ENCODE results near the gene CDH23. TPM values are rescaled to one million over a fixed set of nuclear protein-coding genes. Genes with fewer than 3 reads are reported as not detected.

CDH23 gene
- total RNA-seq, 2 donors from 2014 or later: 3.9 to 4.4 TPM

DNA sequence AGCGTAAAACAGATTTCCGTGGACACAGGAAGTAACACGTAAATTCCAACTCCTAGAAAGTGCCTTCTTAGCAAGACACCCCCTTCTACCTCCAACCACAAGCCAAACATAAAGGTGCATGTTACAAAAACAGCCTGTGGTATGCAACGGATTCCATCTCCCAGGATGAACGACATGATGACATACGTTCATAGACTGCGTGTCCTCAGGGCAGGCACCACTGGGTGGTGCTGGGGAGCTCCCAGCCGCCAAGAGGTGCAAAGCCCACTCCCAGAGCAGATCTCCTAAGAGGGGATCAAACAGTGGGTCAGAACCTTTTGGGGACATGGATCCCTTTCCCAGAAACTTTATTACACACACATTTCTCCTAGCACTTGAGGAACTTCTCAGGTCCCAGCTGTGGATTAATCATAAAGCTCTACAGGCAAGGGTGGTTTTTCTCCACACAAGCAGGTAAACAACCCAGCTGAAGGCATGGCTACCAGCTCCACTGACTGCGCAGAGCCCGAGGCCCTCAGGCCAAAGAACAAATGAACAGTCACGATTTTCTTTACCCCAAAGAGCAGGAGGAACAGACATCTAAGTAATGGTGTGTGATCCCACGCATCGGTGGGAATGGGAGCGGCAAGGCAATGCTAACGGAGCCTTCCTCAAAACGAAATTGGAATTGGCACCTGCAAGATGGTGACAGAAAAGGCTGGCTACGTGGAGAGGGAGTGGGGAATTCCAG is 440.5 kb downstream of the CDH23 start:
- H3K27ac ChIP-seq: peak overlapping the region; percentile 78 to 82
- H3K36me3 ChIP-seq: peaks cover 17% of the 10 kb centered on the region
- H3K9me3 ChIP-seq: no peaks in the 10 kb centered on the region
- H3K4me1 ChIP-seq: peaks cover 0 to 85% of the 10 kb centered on the region in 2 donors
- TF ChIP-seq, protein P1, sequence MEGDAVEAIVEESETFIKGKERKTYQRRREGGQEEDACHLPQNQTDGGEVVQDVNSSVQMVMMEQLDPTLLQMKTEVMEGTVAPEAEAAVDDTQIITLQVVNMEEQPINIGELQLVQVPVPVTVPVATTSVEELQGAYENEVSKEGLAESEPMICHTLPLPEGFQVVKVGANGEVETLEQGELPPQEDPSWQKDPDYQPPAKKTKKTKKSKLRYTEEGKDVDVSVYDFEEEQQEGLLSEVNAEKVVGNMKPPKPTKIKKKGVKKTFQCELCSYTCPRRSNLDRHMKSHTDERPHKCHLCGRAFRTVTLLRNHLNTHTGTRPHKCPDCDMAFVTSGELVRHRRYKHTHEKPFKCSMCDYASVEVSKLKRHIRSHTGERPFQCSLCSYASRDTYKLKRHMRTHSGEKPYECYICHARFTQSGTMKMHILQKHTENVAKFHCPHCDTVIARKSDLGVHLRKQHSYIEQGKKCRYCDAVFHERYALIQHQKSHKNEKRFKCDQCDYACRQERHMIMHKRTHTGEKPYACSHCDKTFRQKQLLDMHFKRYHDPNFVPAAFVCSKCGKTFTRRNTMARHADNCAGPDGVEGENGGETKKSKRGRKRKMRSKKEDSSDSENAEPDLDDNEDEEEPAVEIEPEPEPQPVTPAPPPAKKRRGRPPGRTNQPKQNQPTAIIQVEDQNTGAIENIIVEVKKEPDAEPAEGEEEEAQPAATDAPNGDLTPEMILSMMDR (IDR thresholded peaks at IDR 0.05): peak in 1 of 2 donors; percentile 59
- no peaks in the 10 kb centered on the region for H3K27me3 ChIP-seq
- H3K4me3 ChIP-seq: no peak overlapping the region
- no peak for DNase-seq (ENCODE audit: low spot score)

DNA sequence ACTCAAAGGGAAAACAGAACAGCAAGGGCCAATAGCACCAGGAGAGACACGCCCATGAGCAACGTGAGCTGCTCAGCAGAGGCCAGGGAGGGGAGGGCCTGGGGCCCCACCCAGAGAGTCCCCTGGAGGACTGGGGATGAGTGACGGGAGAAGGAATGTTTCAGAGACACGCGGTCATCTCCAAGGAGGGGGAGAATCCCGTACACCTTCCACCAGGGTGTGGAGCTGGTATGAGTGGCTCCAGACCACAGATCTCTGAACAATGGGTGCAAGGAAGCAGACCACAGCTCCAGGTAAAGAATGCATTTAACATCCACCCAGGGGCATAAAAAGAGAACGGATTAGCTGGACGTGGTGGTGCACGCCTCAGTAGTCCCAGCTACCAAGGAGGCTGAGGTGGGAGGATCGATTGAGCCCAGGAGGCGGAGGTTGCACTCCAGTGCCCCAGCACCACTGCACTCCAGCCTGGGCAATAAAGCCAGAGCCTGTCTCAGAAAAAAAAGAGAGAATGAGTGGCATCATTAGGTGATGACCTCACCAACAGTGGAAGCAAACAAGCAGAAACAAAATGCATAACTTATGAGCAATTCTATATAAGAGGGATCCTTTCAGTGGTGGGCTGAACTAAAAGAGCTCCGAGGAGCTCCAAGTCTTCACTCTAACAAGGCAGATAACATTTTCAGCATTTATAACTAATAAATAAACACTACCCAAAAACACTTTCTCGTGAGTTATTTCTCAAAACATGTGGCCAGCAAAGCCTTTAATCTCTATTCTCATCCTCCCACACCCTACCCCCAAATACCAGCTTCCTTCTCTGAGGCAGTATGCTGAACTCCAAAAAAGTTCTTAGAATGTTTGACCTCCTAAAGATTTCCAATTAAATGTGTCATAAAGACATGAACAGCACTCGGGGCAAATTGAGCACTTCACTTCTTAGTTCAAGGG is 441.8 kb downstream of the CDH23 start:
- H3K36me3 ChIP-seq: peaks cover 7% of the 10 kb centered on the region
- peaks cover 0 to 92% of the 10 kb centered on the region in 2 donors for H3K4me1 ChIP-seq
- H3K9me3 ChIP-seq: no peaks in the 10 kb centered on the region
- TF ChIP-seq, protein P1 (IDR thresholded peaks at IDR 0.05): no peak
- no peak for DNase-seq (ENCODE audit: low spot score)
- no peaks in the 10 kb centered on the region for H3K27me3 ChIP-seq
- peak overlapping the region; percentile 78 to 82 for H3K27ac ChIP-seq
- no peak overlapping the region for H3K4me3 ChIP-seq

DNA sequence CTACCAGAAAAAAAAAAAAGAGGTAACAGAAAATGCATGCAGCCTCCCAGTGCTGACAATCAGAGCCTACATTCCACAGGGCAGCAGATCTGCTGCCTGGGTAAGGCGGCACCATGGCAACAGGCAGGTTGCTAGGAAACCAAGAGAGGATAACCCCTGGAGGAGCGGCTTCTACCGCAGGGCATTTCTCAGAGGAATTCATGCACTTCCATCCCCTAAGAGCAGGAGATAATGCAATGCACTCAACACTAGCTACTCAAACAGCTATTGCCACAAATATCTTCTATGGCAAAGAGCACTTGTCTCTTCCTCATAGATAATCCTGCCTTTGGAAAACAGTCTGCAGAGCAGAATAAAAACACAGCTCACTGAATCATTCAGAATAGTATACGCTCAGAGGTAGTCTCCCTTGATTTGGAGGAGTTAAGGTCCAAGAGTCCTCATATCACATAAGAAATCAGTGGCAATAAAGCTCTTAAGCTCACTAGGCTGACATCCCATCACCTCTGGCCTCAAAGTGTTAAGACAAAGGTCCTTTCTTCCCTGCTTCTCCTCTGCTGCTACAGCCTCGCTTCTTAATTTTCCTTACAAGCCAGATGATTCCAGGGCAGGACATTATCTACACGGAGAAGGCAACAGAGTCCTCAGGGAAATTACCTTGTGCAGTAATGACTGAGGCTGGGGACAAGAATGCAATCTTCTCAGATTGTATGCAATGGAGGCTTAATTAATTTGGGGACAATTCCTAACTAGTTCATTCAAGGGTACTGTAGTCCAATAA is 443.6 kb downstream of the CDH23 start:
- no peak overlapping the region for H3K4me3 ChIP-seq
- H3K4me1 ChIP-seq: peaks cover 0 to 85% of the 10 kb centered on the region in 2 donors
- H3K36me3 ChIP-seq: no peaks in the 10 kb centered on the region
- TF ChIP-seq, protein P1 (IDR thresholded peaks at IDR 0.05): no peak
- no peaks in the 10 kb centered on the region for H3K27me3 ChIP-seq
- no peak for DNase-seq (ENCODE audit: low spot score)
- no peaks in the 10 kb centered on the region for H3K9me3 ChIP-seq
- peak overlapping the region in 1 of 2 donors; percentile 12 for H3K27ac ChIP-seq

DNA sequence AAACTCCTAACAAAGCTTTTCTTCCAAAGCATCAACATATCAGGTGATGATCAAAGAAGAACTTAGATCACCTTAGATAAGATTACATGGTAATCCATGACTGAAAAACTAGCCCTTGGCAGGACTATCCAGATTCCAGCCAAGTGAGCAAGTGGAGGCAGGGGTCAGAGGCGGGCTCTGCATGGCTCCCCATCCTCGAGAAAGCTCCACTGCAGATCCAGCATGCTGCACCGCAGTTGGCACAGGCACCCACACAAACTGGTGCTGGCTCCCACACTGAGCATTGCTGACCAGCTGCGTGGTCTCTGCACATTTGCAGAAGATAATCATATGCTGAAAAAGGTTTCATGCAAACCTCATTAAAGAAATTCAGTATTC is 444.2 kb downstream of the CDH23 start:
- Histone ChIP-seq H3K9me3 (no peaks in the 10 kb centered on the region), H3K27me3 (no peaks in the 10 kb centered on the region), H3K36me3 (no peaks in the 10 kb centered on the region), H3K4me3 (no peak overlapping the region), H3K27ac (no peak overlapping the region), H3K4me1 (peaks cover 0 to 85% of the 10 kb centered on the region in 2 donors)
- no peak for DNase-seq (ENCODE audit: low spot score)
- TF ChIP-seq, protein P1 (IDR thresholded peaks at IDR 0.05): no peak

DNA sequence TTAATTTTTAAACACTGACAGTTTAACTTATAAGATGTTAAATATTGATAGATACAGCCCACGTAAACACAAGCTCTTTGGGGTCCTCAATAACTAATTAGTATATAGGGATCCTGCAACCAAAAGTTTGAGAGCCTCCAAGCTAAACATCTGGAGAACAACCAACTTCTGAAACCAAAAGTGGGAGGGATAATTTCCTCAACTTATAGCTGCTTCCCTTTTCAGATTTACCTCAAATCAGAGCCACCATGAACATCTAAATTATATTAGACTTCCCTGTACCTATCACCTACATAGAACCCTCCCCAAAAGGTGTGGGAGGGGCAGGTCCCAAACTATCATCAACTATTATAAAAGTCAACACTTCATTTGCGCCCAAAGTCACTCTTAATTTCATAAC is 445.7 kb downstream of the CDH23 start:
- TF ChIP-seq, protein P1 (IDR thresholded peaks at IDR 0.05): no peak
- Histone ChIP-seq H3K4me3 (no peak overlapping the region), H3K27me3 (no peaks in the 10 kb centered on the region), H3K27ac (peak overlapping the region; percentile 17 to 49), H3K36me3 (no peaks in the 10 kb centered on the region), H3K9me3 (no peaks in the 10 kb centered on the region), H3K4me1 (peaks cover 0 to 80% of the 10 kb centered on the region in 2 donors)
- DNase-seq (ENCODE audit: low spot score): no peak

All from right atrium auricular region (tissue), 2 donors.